Epithelial cell of esophagus (primary cell): ENCODE data around the gene IQGAP2.

Experiments
- DNase-seq: peaks from one replicate; pipeline ENCODE4 v3.0.0; 2010; ENCODE audit warnings: low read depth
- H3K4me3 ChIP-seq: 2 replicates; pipeline ENCODE4 v1.5.1; 2011; ENCODE audit warnings: mild to moderate bottlenecking, low read length, control low read depth
- CTCF ChIP-seq: IDR thresholded peaks from 2 replicates; pipeline ENCODE4 v1.5.1; 2011; ENCODE audit warnings: low read depth, mild to moderate bottlenecking, low read length, control low read depth, inconsistent platforms; ENCODE audit not compliant: insufficient read depth; ENCODE audit errors: missing control alignments

The IQGAP2 gene

DNA sequence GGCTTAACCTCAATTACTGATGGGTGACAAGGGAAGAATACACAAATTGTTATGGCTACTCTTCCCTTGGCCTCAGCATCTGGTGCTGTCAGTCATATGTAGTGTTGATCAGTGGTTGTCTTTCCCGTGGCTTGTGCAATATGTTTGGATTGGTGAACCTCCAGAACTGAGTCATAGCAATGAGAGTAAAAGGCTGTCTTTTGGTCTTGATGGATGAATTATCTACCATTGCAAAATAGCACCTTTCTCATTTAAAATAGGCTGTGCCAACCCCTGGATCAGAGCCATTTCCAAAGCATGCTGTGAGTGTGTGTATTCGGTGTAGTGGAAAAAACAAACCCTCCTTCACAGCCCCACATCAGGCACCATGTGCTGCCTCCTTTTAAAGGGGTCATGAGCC, 298.2 kb downstream of the IQGAP2 start:
- H3K4me3 ChIP-seq = no peak overlapping the region
- no peak for TF ChIP-seq CTCF
- peak; percentile 96 for DNase-seq

- H3K4me3 ChIP-seq = no peak overlapping the region
- no peak for TF ChIP-seq CTCF
- DNase-seq = peak; percentile 52
These were observed 300.6 kb downstream of the IQGAP2 start for GRCh38 chr5:76703707-76704106.

- DNase-seq = no peak
- TF ChIP-seq CTCF = no peak
- H3K4me3 ChIP-seq = no peak overlapping the region
These were observed 301.1 kb downstream of the IQGAP2 start for GRCh38 chr5:76704131-76704663.

DNA sequence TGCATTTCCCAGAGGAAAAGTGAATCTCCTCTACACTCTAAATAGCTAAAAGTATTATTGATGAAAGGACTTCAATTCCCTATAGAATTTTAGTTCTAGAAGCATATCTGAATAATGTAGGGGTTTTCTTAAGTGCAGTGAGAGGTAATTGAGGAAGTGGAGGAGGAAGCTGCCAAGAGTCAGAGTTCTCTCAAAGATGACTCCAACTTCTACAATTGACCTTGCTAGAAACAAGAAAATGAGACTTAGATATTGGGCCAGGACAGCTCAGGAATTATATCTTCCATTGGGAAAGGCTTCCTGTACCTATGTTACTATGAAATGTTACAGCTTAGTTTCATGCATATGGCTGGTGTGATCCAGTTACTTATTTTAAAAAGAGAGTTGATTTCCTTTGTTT, 302.5 kb downstream of the IQGAP2 start:
- no peak overlapping the region for H3K4me3 ChIP-seq
- no peak for DNase-seq
- no peak for TF ChIP-seq CTCF

- no peak overlapping the region for H3K4me3 ChIP-seq
- no peak for DNase-seq
- no peak for TF ChIP-seq CTCF
These were observed 306.7 kb downstream of the IQGAP2 start for GRCh38 chr5:76709762-76710161.

GRCh38 chr5:76710991-76711390, 307.9 kb downstream of the IQGAP2 start:
- peak; percentile 91 for DNase-seq
- no peak overlapping the region for H3K4me3 ChIP-seq
- no peak for TF ChIP-seq CTCF

DNA sequence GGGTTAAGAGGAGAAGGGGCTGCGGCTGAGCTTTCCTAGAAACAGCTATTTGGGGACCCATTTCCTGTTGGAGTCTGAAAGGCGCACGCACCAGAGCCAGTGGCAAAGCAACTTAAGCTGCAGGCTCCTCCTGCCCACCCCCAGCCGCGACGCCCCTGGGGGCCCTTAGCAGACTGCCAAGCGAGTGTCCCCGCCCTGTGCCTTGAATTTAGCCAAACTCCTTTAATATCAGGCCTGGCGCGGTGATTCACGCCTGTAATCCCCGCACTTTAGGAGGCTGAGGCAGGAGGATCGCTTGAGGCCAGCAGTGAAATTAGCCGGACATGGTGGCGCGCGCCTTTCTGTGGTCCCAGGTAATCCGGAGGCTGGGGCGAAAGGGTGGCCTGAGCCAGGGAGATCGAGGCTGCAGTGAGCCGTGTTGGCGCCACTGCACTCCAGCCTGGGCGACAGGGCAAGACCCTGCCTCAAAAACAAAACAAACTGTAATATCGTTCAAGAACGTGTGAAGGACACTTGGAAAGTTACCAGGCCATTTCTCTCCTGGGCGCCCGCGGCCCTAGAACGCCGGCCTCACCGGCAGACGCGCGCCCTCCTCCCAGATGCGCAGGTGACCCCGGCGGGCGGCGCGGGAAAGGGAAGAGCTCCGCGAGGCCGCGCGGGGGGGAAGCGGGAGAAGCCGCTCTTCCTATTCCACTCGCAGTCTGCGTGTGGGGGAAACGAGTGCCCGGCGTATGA, 311.8 kb downstream of the IQGAP2 start:
- H3K4me3 ChIP-seq = peak overlapping the region; percentile 89
- no peak for DNase-seq
- no peak for TF ChIP-seq CTCF
